H1 (cell line): ENCODE results near the gene LMX1B. TPM values are rescaled to one million over a fixed set of nuclear protein-coding genes. Genes with fewer than 3 reads are reported as not detected.

Source experiments
- CTCF ChIA-PET: fragments of 300-600 bp; sonication (Branson Sonifier 250); formaldehyde crosslinking; loops from one replicate; lab custom pipeline; 2021; ENCODE audit not compliant: partially characterized antibody; lab: Charles Lee
- POLR2A ChIA-PET: fragments of 300-600 bp; sonication (Branson Sonifier 250); formaldehyde crosslinking; loops from one replicate; lab custom pipeline; 2021; ENCODE audit warnings: inconsistent platforms; ENCODE audit not compliant: partially characterized antibody; lab: Charles Lee
- DNase-seq, 2 experiments: peaks; one replicate each; pipeline versions ENCODE4 v3.0.0 to v3.0.0-alpha.2; 2010 to 2022; ENCODE audit warnings: low spot score in 2 of 2, low read depth in 1 of 2, mixed read lengths in 1 of 2
- FAIRE-seq: peaks from 2 replicates; lab custom pipeline; 2011; peaks lifted over from hg19 to GRCh38; lab: Jason Lieb, UNC
- H2AFZ ChIP-seq: 2 replicates; pipeline ENCODE4 v1.8.1; 2012; ENCODE audit warnings: low read length, inconsistent platforms
- H2AK5ac ChIP-seq: 2 replicates; pipeline ENCODE4 v1.6.1; 2013; ENCODE audit warnings: low read depth, low read length
- H2BK120ac ChIP-seq: replicated peaks from 2 replicates; pipeline ENCODE3; 2013; ENCODE audit warnings: low read depth, low read length, inconsistent platforms
- H2BK12ac ChIP-seq: 2 replicates; pipeline ENCODE4 v1.6.1; 2013; ENCODE audit warnings: low read depth, low read length
- H2BK15ac ChIP-seq: 2 replicates; pipeline ENCODE4 v1.6.1; 2013; ENCODE audit warnings: low read length
- H2BK20ac ChIP-seq: 2 replicates; pipeline ENCODE4 v1.6.1; 2013; ENCODE audit warnings: low read length
- H2BK5ac ChIP-seq: 2 replicates; pipeline ENCODE4 v1.6.1; 2013; ENCODE audit warnings: low read depth, low read length
- H3K14ac ChIP-seq: 2 replicates; pipeline ENCODE4 v1.6.1; 2013; ENCODE audit warnings: inconsistent platforms; ENCODE audit not compliant: insufficient read length
- H3K18ac ChIP-seq: 2 replicates; pipeline ENCODE4 v1.6.1; 2013; ENCODE audit warnings: low read length; ENCODE audit errors: extremely low read depth
- H3K23ac ChIP-seq: 2 replicates; pipeline ENCODE4 v1.6.1; 2013; ENCODE audit warnings: inconsistent platforms; ENCODE audit not compliant: insufficient read length
- H3K23me2 ChIP-seq: 2 replicates; pipeline ENCODE4 v1.6.1; 2013; ENCODE audit warnings: low read depth, low read length
- H3K27ac ChIP-seq: 2 replicates; pipeline ENCODE4 v1.6.1; 2011; ENCODE audit warnings: low read depth, low read length, inconsistent platforms
- H3K27me3 ChIP-seq, 4 experiments: replicated peaks in 1 of 4; 1 replicate in 1 of 4; 2 replicates in 3 of 4; pipeline versions ENCODE4 v1.6.1 to v1.8.1; 2011 to 2013; ENCODE audit warnings: low read length in 3 of 4, mild to moderate bottlenecking in 3 of 4, inconsistent platforms in 2 of 4, mixed read lengths in 2 of 4, moderate library complexity in 1 of 4; ENCODE audit not compliant: control insufficient read depth in 3 of 4, insufficient read depth in 3 of 4; ENCODE audit errors: extremely low read depth in 1 of 4
- H3K36me3 ChIP-seq, 4 experiments: 2 replicates each; pipeline versions ENCODE4 v1.6.1 to v1.8.1; 2011 to 2013; ENCODE audit warnings: mild to moderate bottlenecking in 4 of 4, low read length in 3 of 4, moderate library complexity in 2 of 4, control low read depth in 1 of 4, inconsistent platforms in 1 of 4; ENCODE audit not compliant: insufficient read depth in 4 of 4, control insufficient read depth in 2 of 4
- H3K4ac ChIP-seq: replicated peaks from 2 replicates; pipeline ENCODE3; 2013; ENCODE audit warnings: low read length, low read depth, mixed read lengths, inconsistent platforms; ENCODE audit not compliant: insufficient read length
- H3K4me1 ChIP-seq, 4 experiments: replicated peaks in 1 of 4; 1 replicate in 1 of 4; 2 replicates in 3 of 4; pipeline versions ENCODE4 v1.6.1 to v1.8.1; 2011 to 2013; ENCODE audit warnings: low read length in 3 of 4, inconsistent platforms in 2 of 4, mixed read lengths in 1 of 4; ENCODE audit not compliant: insufficient read depth in 4 of 4, control insufficient read depth in 3 of 4
- H3K4me2 ChIP-seq, 2 experiments: 2 replicates each; pipeline versions ENCODE4 v1.6.1 to v1.8.1; 2011 to 2013; ENCODE audit warnings: low read depth in 2 of 2, low read length in 2 of 2, control low read depth in 1 of 2, inconsistent platforms in 1 of 2, mild to moderate bottlenecking in 1 of 2; ENCODE audit not compliant: insufficient read depth in 1 of 2
- H3K4me3 ChIP-seq, 4 experiments: fragments of 200-600, 300-600 bp in 1 of 4; sonication (generic), shearing (Covaris generic), sonication (Bioruptor Twin) in 1 of 4; 2 replicates each; pipeline versions ENCODE4 v1.5.1 to v1.8.1; 2011 to 2016; ENCODE audit warnings: low read length in 4 of 4, low read depth in 3 of 4, control low read depth in 2 of 4, inconsistent platforms in 2 of 4, mild to moderate bottlenecking in 2 of 4, mixed read lengths in 1 of 4, moderate library complexity in 1 of 4; ENCODE audit not compliant: insufficient read depth in 2 of 4; ENCODE audit errors: extremely low read depth in 1 of 4
- H3K56ac ChIP-seq: replicated peaks from 2 replicates; pipeline ENCODE3; 2013; ENCODE audit warnings: low read depth, mild to moderate bottlenecking, mixed read lengths, low read length, inconsistent platforms; ENCODE audit not compliant: insufficient read length
- H3K79me1 ChIP-seq: 2 replicates; pipeline ENCODE4 v1.6.1; 2013; ENCODE audit warnings: low read depth, low read length, control low read depth
- H3K79me2 ChIP-seq, 2 experiments: 2 replicates each; pipeline versions ENCODE4 v1.6.1 to v1.8.1; 2012 to 2013; ENCODE audit warnings: low read length in 2 of 2, mild to moderate bottlenecking in 2 of 2, inconsistent platforms in 1 of 2; ENCODE audit not compliant: insufficient read depth in 2 of 2, control insufficient read depth in 1 of 2
- H3K9ac ChIP-seq, 4 experiments: replicated peaks in 1 of 4; 1 replicate in 1 of 4; 2 replicates in 3 of 4; pipeline versions ENCODE4 v1.6.1 to v1.8.1; 2011 to 2013; ENCODE audit warnings: low read depth in 3 of 4, low read length in 3 of 4, control low read depth in 2 of 4, mild to moderate bottlenecking in 2 of 4, moderate library complexity in 2 of 4, inconsistent platforms in 1 of 4; ENCODE audit errors: extremely low read depth in 1 of 4
- H3K9me3 ChIP-seq, 2 experiments: 2 replicates each; pipeline versions ENCODE4 v1.6.1 to v1.8.1; 2012 to 2013; ENCODE audit warnings: mild to moderate bottlenecking in 2 of 2, moderate library complexity in 2 of 2, control low read depth in 1 of 2, inconsistent platforms in 1 of 2, low read depth in 1 of 2, low read length in 1 of 2, mixed read lengths in 1 of 2; ENCODE audit not compliant: insufficient read depth in 2 of 2
- H4K20me1 ChIP-seq, 2 experiments: replicated peaks in 1 of 2; 2 replicates each; pipeline versions ENCODE3 to v1.8.1; 2011 to 2013; ENCODE audit warnings: inconsistent platforms in 2 of 2, low read length in 2 of 2, mild to moderate bottlenecking in 1 of 2; ENCODE audit not compliant: insufficient read depth in 2 of 2, control insufficient read depth in 1 of 2
- H4K5ac ChIP-seq: 2 replicates; pipeline ENCODE4 v1.6.1; 2013; ENCODE audit warnings: low read length, low read depth, mixed read lengths, inconsistent platforms; ENCODE audit not compliant: insufficient read length
- H4K8ac ChIP-seq: 2 replicates; pipeline ENCODE4 v1.8.0; 2013; ENCODE audit warnings: mild to moderate bottlenecking, moderate library complexity, low read length, inconsistent platforms; ENCODE audit not compliant: insufficient read depth; ENCODE audit errors: extremely low read depth
- H4K91ac ChIP-seq: replicated peaks from 2 replicates; pipeline ENCODE3; 2013; ENCODE audit warnings: low read length, mixed read lengths, inconsistent platforms; ENCODE audit not compliant: insufficient read length
- CBX8 ChIP-seq: fragments of 300-800, 300-1000 bp; sonication (generic); IDR thresholded peaks from 2 replicates; pipeline ENCODE4 v1.7.1; 2016; ENCODE audit warnings: low read depth, low read length, borderline replicate concordance
- EZH2 ChIP-seq: fragments of 200-600 bp; sonication (generic); IDR thresholded peaks from 2 replicates; pipeline ENCODE4 v1.7.1; 2012; ENCODE audit warnings: low read depth, mild to moderate bottlenecking, moderate library complexity, low read length, inconsistent platforms; ENCODE audit not compliant: severe bottlenecking
- RNF2 ChIP-seq: fragments of 200-900, 300-1000 bp; sonication (generic); IDR thresholded peaks from 2 replicates; pipeline ENCODE4 v1.7.1; 2016; ENCODE audit warnings: borderline replicate concordance, low read depth, mild to moderate bottlenecking, antibody characterized with exemption, low read length; ENCODE audit not compliant: poor library complexity, severe bottlenecking; ENCODE audit errors: missing control alignments
- SUZ12 ChIP-seq: fragments of 200-600 bp; sonication (generic); IDR thresholded peaks from 2 replicates; pipeline ENCODE4 v1.6.1; 2012; ENCODE audit warnings: mild to moderate bottlenecking, inconsistent platforms, low read length, moderate library complexity, mixed read lengths
- TAF1 ChIP-seq: IDR thresholded peaks from 2 replicates; pipeline ENCODE4 v1.6.1; 2011; ENCODE audit warnings: mild to moderate bottlenecking, low read depth, low read length
- TEAD4 ChIP-seq: IDR thresholded peaks from 2 replicates; pipeline ENCODE4 v1.6.1; 2012; ENCODE audit warnings: low read depth, low read length, inconsistent platforms, mixed read lengths
- WGBS, 2 experiments: shearing (Covaris generic) in 1 of 2; methylation state at CpG; one replicate each; pipeline versions ENCODE4 v1.1.6 to v1.1.7; 2013 to 2015; ENCODE audit warnings: low lambda C conversion rate in 2 of 2, mixed read lengths in 2 of 2, inconsistent platforms in 1 of 2, low coverage in 1 of 2, missing lambda C conversion rate in 1 of 2; ENCODE audit not compliant: insufficient replicate concordance in 2 of 2, insufficient coverage in 1 of 2, insufficient read length in 1 of 2; ENCODE audit errors: extremely low coverage in 1 of 2, missing lambda C conversion rate in 1 of 2; 5-methylcytosine and 5-hydroxymethylcytosine counted together
- polyA plus RNA-seq, 7 experiments: library from polyadenylated mRNA; depleted of rRNA in 3 of 7; stranded (reverse) in 5 of 7; unstranded in 2 of 7; fragments of >200 nt in 5 of 7; fragments of 200-250 nt in 2 of 7; gene quantifications; 1 replicate in 5 of 7; 2 replicates in 1 of 7; 4 replicates in 1 of 7; pipeline versions ENCODE4 v1.2.1 to v1.2.3, GENCODE V29; 2011 to 2013; ENCODE audit warnings: missing spikeins in 2 of 7, mixed read lengths in 2 of 7
- total RNA-seq: library from RNA; stranded (reverse); fragmentation: NEBNext Ultra II Directional; extraction: Animal tissue kit (Norgen Biotek cat#: 25700); gene quantifications from 2 replicates; pipeline ENCODE4 v1.2.1, GENCODE V29; 2021

The LMX1B gene
- total and polyA plus RNA-seq, 2 of the 8 experiments (the other 6 are each of a cell fraction or from before 2014, with no cell fraction given), result 0.09 to 0.37 TPM

DNA sequence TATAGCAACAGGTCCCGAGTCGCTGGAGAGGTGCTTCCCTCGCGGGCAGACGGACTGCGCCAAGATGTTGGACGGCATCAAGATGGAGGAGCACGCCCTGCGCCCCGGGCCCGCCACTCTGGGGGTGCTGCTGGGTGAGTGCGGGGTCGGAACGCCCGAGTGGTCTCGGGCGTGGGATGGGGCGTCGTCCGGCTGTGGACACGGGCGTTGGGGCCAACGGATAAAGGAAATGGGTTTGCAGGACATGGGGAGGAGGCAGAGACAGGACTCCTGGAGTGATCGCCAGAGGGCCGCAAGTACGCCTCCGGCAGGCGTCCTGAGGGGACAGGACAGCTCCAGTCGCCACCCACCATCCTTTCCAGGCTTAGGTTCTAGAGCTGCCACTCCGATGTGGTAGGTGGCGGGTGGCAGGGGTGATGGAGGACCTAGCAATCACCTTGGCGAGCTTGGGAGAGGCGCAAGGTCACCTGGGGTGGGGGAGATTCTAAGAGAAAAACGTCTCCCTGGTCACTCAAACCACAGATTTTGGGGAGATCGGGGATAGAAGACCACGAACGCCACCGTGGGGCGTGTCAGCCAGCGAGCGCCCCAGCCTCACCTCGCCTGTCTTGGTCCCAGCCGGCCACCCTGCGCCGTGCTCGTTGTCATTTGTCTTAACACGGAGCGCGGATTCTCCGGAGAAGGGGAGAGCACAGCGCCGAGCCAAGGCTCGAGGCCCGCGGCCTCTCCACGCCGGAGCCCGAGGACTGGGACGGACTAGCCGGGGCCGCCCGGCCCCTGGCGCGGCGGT, 922 bp downstream of the LMX1B start:
- Histone ChIP-seq H3K23me2 (peaks cover 12% of the 10 kb centered on the region; the same call in 1 of the 2 replicates), H3K9ac (no peak overlapping the region), H3K4me2 (peak overlapping the region; percentile 68 to 80), H4K5ac (no peak overlapping the region), H3K14ac (no peak overlapping the region), H2BK12ac (peak overlapping the region; percentile 97; the same call in 1 of the 2 replicates), H2BK120ac (no peak overlapping the region), H3K4ac (no peak overlapping the region), H3K27me3 (peaks cover 91 to 96% (median 95%) of the 10 kb centered on the region in 4 experiments), H3K23ac (no peak overlapping the region), H2AK5ac (no peak overlapping the region), H2BK20ac (peak overlapping the region; percentile 48; the same call in 1 of the 2 replicates), H3K18ac (peak overlapping the region; percentile 83), H2BK5ac (no peak overlapping the region), H3K36me3 (peaks cover 0 to 10% (median 0%) of the 10 kb centered on the region in 4 experiments; a peak in 1 of 8 replicates), H4K8ac (peak overlapping the region; percentile 52; the same call in 1 of the 2 replicates), H3K79me2 (no peaks in the 10 kb centered on the region), H2BK15ac (no peak overlapping the region), H3K27ac (no peak overlapping the region), H4K20me1 (peaks cover 8 to 22% of the 10 kb centered on the region in 2 experiments), H3K79me1 (no peaks in the 10 kb centered on the region), H2AFZ (no peak overlapping the region), H3K4me3 (peak overlapping the region; percentile 14 to 53 (median 23); a peak in 6 of 8 replicates), H4K91ac (no peak overlapping the region), H3K56ac (no peak overlapping the region), H3K9me3 (no peaks in the 10 kb centered on the region), H3K4me1 (peaks cover 20 to 76% (median 46%) of the 10 kb centered on the region in 4 experiments)
- TF ChIP-seq EZH2, result peak; percentile 98
- peak; percentile 93 for TF ChIP-seq SUZ12
- TF ChIP-seq TEAD4, result no peak
- peak; percentile 87 for TF ChIP-seq CBX8
- TF ChIP-seq TAF1, result no peak
- peak; percentile 85 for TF ChIP-seq RNF2
- FAIRE-seq (no peak), DNase-seq (peak in 1 of 2 experiments; percentile 72)
- 2% methylated on average over 34 of the region's 65 CpGs; no CpG with 5 or more reads in 1 of the 2 experiments for WGBS, 2 experiments
- POLR2A ChIA-PET, result interaction anchor here (1.6 to 2.6 kb wide), 2 partner anchors 9 kb away, joined by 4 to 14 read pairs; no protein-coding TSS in a partner anchor
- CTCF ChIA-PET, result interaction anchor here (0.7 to 1.7 kb wide), 3 partner anchors 10 to 54 kb away, joined by 3 to 5 read pairs (median 3); no protein-coding TSS in a partner anchor
